Caco-2 (cell line): ENCODE data around the gene CNKSR1. TPM values are rescaled to one million over a fixed set of nuclear protein-coding genes. Genes with fewer than 3 reads are reported as not detected.
A peak's percentile ranks its signal among the peaks of the same experiment; 100 is the strongest.
"Not testable (repeated sequence)": the region's sequence is repeated elsewhere in the genome, so short reads cannot be mapped to it uniquely, and the experiment has no call there.

Experiments
- BruUV-seq: library from RNA; stranded (reverse); fragments of 400-500 nt; replicated peaks from 2 replicates; lab custom pipeline; 2021; lab: Mats Ljungman, UMichigan
- CTCF ChIA-PET: fragments of 300-600 bp; sonication (Branson Sonifier 250); formaldehyde crosslinking; loops from one replicate; lab custom pipeline; 2022; ENCODE audit warnings: antibody characterized with exemption; lab: Charles Lee
- POLR2A ChIA-PET: fragments of 300-600 bp; sonication (Branson Sonifier 250); formaldehyde crosslinking; loops from one replicate; lab custom pipeline; 2022; ENCODE audit warnings: antibody characterized with exemption; lab: Charles Lee
- DNase-seq, 2 experiments: peaks; one replicate each; pipeline versions ENCODE4 v3.0.0 to v3.0.0-alpha.2; 2020 to 2022
- H3K27me3 ChIP-seq: replicated peaks from 2 replicates; pipeline ENCODE4 v1.6.0; 2011; ENCODE audit warnings: low read length; ENCODE audit not compliant: control insufficient read depth, insufficient read depth
- H3K36me3 ChIP-seq: 2 replicates; pipeline ENCODE4 v1.5.1; 2011; ENCODE audit warnings: low read length; ENCODE audit not compliant: control insufficient read depth, insufficient read depth
- H3K4me1 ChIP-seq: fragments of 250-450 bp; sonication (Bioruptor Pico); 2 replicates; pipeline ENCODE4 v1.5.1; 2020; ENCODE audit warnings: mild to moderate bottlenecking
- H3K4me3 ChIP-seq: 2 replicates; pipeline ENCODE4 v1.5.1; 2011; ENCODE audit warnings: low read depth, mild to moderate bottlenecking, control low read depth, low read length
- H3K9me3 ChIP-seq: fragments of 250-450 bp; sonication (Bioruptor Pico); 2 replicates; pipeline ENCODE4 v1.5.1; 2020; ENCODE audit warnings: mild to moderate bottlenecking, moderate library complexity
- H3K27ac Mint-ChIP-seq: one replicate; pipeline ENCODE4 v1.8.0; 2022; ENCODE audit warnings: mixed read lengths; ENCODE audit not compliant: unreplicated experiment
- H3K27me3 Mint-ChIP-seq: one replicate; pipeline ENCODE4 v1.8.0; 2022; ENCODE audit warnings: mixed read lengths; ENCODE audit not compliant: insufficient read depth, unreplicated experiment
- H3K36me3 Mint-ChIP-seq: one replicate; pipeline ENCODE4 v1.8.0; 2022; ENCODE audit warnings: mild to moderate bottlenecking, mixed read lengths; ENCODE audit not compliant: insufficient read depth, unreplicated experiment
- H3K4me1 Mint-ChIP-seq: one replicate; pipeline ENCODE4 v1.8.0; 2022; ENCODE audit warnings: low read depth, mixed read lengths; ENCODE audit not compliant: unreplicated experiment
- H3K4me3 Mint-ChIP-seq: one replicate; pipeline ENCODE4 v1.8.0; 2022; ENCODE audit warnings: mild to moderate bottlenecking, moderate library complexity, mixed read lengths; ENCODE audit not compliant: unreplicated experiment
- H3K9me3 Mint-ChIP-seq: one replicate; pipeline ENCODE4 v1.8.0; 2022; ENCODE audit warnings: mixed read lengths; ENCODE audit not compliant: unreplicated experiment
- CTCF ChIP-seq, 2 experiments: fragments of 200-600 bp in 1 of 2; IDR thresholded peaks; 1 replicate in 1 of 2; 2 replicates in 1 of 2; pipeline versions ENCODE4 v1.5.1 to v1.8.0; 2011 to 2022; ENCODE audit warnings: antibody characterized with exemption in 1 of 2, control low read depth in 1 of 2, inconsistent platforms in 1 of 2, low read depth in 1 of 2, low read length in 1 of 2, mild to moderate bottlenecking in 1 of 2, moderate library complexity in 1 of 2; ENCODE audit not compliant: insufficient read depth in 1 of 2, severe bottlenecking in 1 of 2, unreplicated experiment in 1 of 2
- intact Hi-C: fragments of 100-400 bp; cut with micrococcal nuclease; formaldehyde crosslinking; loops from one replicate; pipeline ENCODE4 v1.10.0; 2022; ENCODE audit not compliant: unreplicated experiment
- total RNA-seq: library from RNA; stranded (reverse); gene quantifications from 2 replicates; pipeline ENCODE4 v1.2.3, GENCODE V29; 2022

Gene CNKSR1
- total RNA-seq, 1 experiment from 2014 or later, result 16.1 TPM

GRCh38 chr1:26221094-26221493 is 43.8 kb downstream of the CNKSR1 start:
- no peak for TF ChIP-seq CTCF (IDR thresholded peaks at IDR 0.05; ENCODE audit: insufficient read depth in 1 of 2, low read depth in 1 of 2, low read length in 1 of 2, severe bottlenecking in 1 of 2, unreplicated experiment in 1 of 2)
- H3K4me3 ChIP-seq, result no peak overlapping the region
- no TSS peak for BruUV-seq
- intact Hi-C loops, result no loop called here
- Mint-ChIP-seq H3K4me1 (no peaks in the 10 kb centered on the region), H3K9me3 (no peaks in the 10 kb centered on the region), H3K36me3 (no peaks in the 10 kb centered on the region), H3K4me3 (no peak overlapping the region), H3K27ac (no peak overlapping the region), H3K27me3 (no peaks in the 10 kb centered on the region)
- no peaks in the 10 kb centered on the region for H3K4me1 ChIP-seq
- no peaks in the 10 kb centered on the region for H3K9me3 ChIP-seq
- no peak for DNase-seq
- H3K36me3 ChIP-seq, result no peaks in the 10 kb centered on the region
- ChIA-PET CTCF (interaction anchor here (0.6 kb wide), 1 partner anchor 72 kb away, joined by 3 read pairs; no protein-coding TSS in a partner anchor), POLR2A (no interaction called here)
- no peaks in the 10 kb centered on the region for H3K27me3 ChIP-seq

- TF ChIP-seq CTCF (IDR thresholded peaks at IDR 0.05; ENCODE audit: insufficient read depth in 1 of 2, low read depth in 1 of 2, low read length in 1 of 2, severe bottlenecking in 1 of 2, unreplicated experiment in 1 of 2), result no peak
These were observed 47.3 kb downstream of the CNKSR1 start for GRCh38 chr1:26224606-26225005.

GRCh38 chr1:26225033-26225831 is 47.9 kb downstream of the CNKSR1 start:
- H3K4me3 Mint-ChIP-seq, result peak overlapping the region; percentile 62

More at GRCh38 chr1:26224606-26225005, 47.3 kb downstream of the CNKSR1 start:
- H3K36me3 Mint-ChIP-seq, result no peaks in the 10 kb centered on the region
- intact Hi-C loops, result no loop called here
- Histone ChIP-seq H3K4me1 (no peaks in the 10 kb centered on the region), H3K36me3 (no peaks in the 10 kb centered on the region), H3K27me3 (no peaks in the 10 kb centered on the region), H3K4me3 (no peak overlapping the region), H3K9me3 (no peaks in the 10 kb centered on the region)
- H3K27ac Mint-ChIP-seq, result no peak overlapping the region
- no peak overlapping the region for H3K4me3 Mint-ChIP-seq
- H3K27me3 Mint-ChIP-seq, result no peaks in the 10 kb centered on the region
- DNase-seq, result no peak
- CTCF ChIA-PET, result interaction anchor here (0.6 to 1.2 kb wide), 2 partner anchors 9 to 227 kb away, joined by 6 to 8 read pairs; partner anchors contain the start of gene CEP85
- H3K4me1 Mint-ChIP-seq, result no peaks in the 10 kb centered on the region
- no TSS peak for BruUV-seq
- POLR2A ChIA-PET, result no interaction called here
- H3K9me3 Mint-ChIP-seq, result no peaks in the 10 kb centered on the region

GRCh38 chr1:26230682-26231081 is 53.4 kb downstream of the CNKSR1 start:
- H3K36me3 Mint-ChIP-seq, result peaks cover 13% of the 10 kb centered on the region
- intact Hi-C loops, result loop anchor here (5.0 kb wide), 1 partner anchor 38 kb away; the partner anchor contains the start of gene CATSPER4
- BruUV-seq, DNase-seq, H3K4me3 ChIP-seq, H3K9me3 ChIP-seq, H3K4me1 Mint-ChIP-seq, H3K27me3 ChIP-seq, H3K9me3 Mint-ChIP-seq, H3K36me3 ChIP-seq, H3K4me1 ChIP-seq, POLR2A ChIA-PET, H3K27me3 Mint-ChIP-seq, H3K27ac Mint-ChIP-seq, H3K4me3 Mint-ChIP-seq: not testable (repeated sequence)
- CTCF ChIA-PET, result interaction anchor here (0.5 kb wide), 1 partner anchor 402 kb away, joined by 4 read pairs; no protein-coding TSS in a partner anchor

More at GRCh38 chr1:26225033-26225831, 47.9 kb downstream of the CNKSR1 start:
- no peaks in the 10 kb centered on the region for H3K9me3 Mint-ChIP-seq
- no peaks in the 10 kb centered on the region for H3K27me3 Mint-ChIP-seq
- H3K4me1 Mint-ChIP-seq, result no peaks in the 10 kb centered on the region
- BruUV-seq, result no TSS peak
- ChIA-PET CTCF (interaction anchor here (0.5 to 1.4 kb wide), 4 partner anchors 8 to 228 kb away, joined by 5 to 8 read pairs (median 6); partner anchors contain the start of gene CEP85), POLR2A (no interaction called here)
- H3K27ac Mint-ChIP-seq, result peak overlapping the region; percentile 2
- H3K9me3 ChIP-seq, result no peaks in the 10 kb centered on the region
- TF ChIP-seq CTCF (IDR thresholded peaks at IDR 0.05; ENCODE audit: insufficient read depth in 1 of 2, low read depth in 1 of 2, low read length in 1 of 2, severe bottlenecking in 1 of 2, unreplicated experiment in 1 of 2), result no peak
- no peaks in the 10 kb centered on the region for H3K36me3 ChIP-seq
- H3K36me3 Mint-ChIP-seq, result no peaks in the 10 kb centered on the region
- no peaks in the 10 kb centered on the region for H3K27me3 ChIP-seq
- H3K4me3 ChIP-seq, result peak overlapping the region; percentile 29
- intact Hi-C loops, result no loop called here
- no peaks in the 10 kb centered on the region for H3K4me1 ChIP-seq
- DNase-seq, result peak; percentile 67 to 87
